Stomach smooth muscle (tissue), 2 donors: ENCODE measurements around the gene LRRC4.

ENCODE experiments used
- H3K27ac ChIP-seq: one replicate; pipeline ENCODE4 v1.7.0; 2013; ENCODE audit warnings: mild to moderate bottlenecking, low read length, inconsistent platforms
- H3K27me3 ChIP-seq, 2 donors: one replicate each; pipeline ENCODE4 v1.7.0; 2013; ENCODE audit warnings: low read length in 2 of 2; ENCODE audit not compliant: insufficient read depth in 2 of 2, control insufficient read depth in 1 of 2
- H3K36me3 ChIP-seq, 2 donors: one replicate each; pipeline ENCODE4 v1.7.0; 2013; ENCODE audit warnings: low read length in 2 of 2; ENCODE audit not compliant: control insufficient read depth in 2 of 2, insufficient read depth in 2 of 2
- H3K4me1 ChIP-seq: one replicate; pipeline ENCODE4 v1.7.0; 2013; ENCODE audit warnings: low read length; ENCODE audit not compliant: control insufficient read depth, insufficient read depth
- H3K4me3 ChIP-seq, 2 donors: one replicate each; pipeline ENCODE4 v1.7.0; 2013; ENCODE audit warnings: low read length in 2 of 2
- H3K9ac ChIP-seq, 2 donors: one replicate each; pipeline ENCODE4 v1.7.0; 2013; ENCODE audit warnings: low read length in 2 of 2, mild to moderate bottlenecking in 1 of 2
- H3K9me3 ChIP-seq, 2 donors: one replicate each; pipeline ENCODE4 v1.7.0; 2013; ENCODE audit warnings: low read length in 2 of 2; ENCODE audit not compliant: control insufficient read depth in 2 of 2
- donor health status: healthy.
- donor health status: Pancreatic carcinoma.

Gene LRRC4

DNA sequence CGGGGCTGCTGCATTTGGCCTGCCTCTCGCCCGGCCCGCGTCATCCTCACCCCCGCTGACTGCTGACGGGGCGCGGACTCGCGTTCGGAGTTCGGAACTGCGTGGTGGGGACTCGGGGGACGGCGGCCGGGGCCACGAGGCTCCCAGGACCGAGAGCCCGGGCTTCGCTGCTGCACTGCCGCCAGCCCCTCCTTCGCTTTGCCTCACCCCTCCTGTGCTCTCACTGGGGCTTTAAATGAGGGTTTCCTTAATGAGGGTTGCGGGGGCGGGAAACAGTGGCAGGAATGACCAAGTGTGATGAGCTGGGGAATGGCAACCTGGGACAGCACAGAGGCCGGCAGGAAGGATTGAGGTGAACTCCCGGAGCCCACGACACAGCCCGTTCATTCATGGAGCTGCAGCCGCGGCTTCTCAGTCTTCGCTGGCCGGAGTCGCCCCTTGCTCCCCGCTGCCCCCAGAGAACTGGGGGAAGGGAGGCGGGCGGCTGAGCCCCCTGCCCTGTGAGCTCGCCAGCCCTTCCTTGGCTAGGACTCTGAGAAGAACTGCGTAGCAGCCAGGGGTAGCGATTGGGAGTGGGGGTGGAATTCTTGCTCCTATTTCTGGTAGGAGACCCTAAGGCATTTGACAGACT is 1.5 kb upstream of the LRRC4 start:
- Histone ChIP-seq H3K27me3 (peaks cover 0 to 3% of the 10 kb centered on the region in 2 donors), H3K27ac (no peak overlapping the region), H3K36me3 (peaks cover 0 to 8% of the 10 kb centered on the region in 2 donors), H3K9ac (peak overlapping the region; percentile 21 to 40), H3K4me3 (peak overlapping the region; percentile 60 to 72), H3K4me1 (peaks cover 13% of the 10 kb centered on the region), H3K9me3 (no peaks in the 10 kb centered on the region)

- peaks cover 13% of the 10 kb centered on the region for H3K4me1 ChIP-seq
- H3K9ac ChIP-seq, result peak overlapping the region in 1 of 2 donors; percentile 40
- H3K27ac ChIP-seq, result no peak overlapping the region
- H3K27me3 ChIP-seq, result peaks cover 0 to 3% of the 10 kb centered on the region in 2 donors
- H3K36me3 ChIP-seq, result peaks cover 0 to 8% of the 10 kb centered on the region in 2 donors
- no peaks in the 10 kb centered on the region for H3K9me3 ChIP-seq
- peak overlapping the region; percentile 61 to 76 for H3K4me3 ChIP-seq
Measured at GRCh38 chr7:128031901-128032604, 816 bp upstream of the LRRC4 start.

DNA sequence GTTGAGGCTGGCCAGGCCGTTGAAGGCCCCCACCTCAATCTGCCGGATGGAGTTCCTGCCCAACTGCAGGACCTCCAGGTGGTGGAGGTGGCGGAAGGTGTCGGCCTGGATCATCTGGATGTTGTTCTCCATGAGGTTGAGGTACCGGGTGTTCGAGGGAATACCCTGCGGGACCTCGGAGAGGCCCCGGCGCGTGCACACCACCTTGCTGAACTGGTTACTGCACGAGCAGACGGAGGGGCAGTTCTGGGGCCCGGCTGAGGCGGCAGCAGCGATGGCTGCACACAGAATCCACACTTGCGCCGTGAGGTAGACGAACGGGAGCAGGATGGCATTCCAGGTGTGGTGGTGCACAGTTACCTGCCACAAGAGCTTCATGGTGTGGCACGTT is 979 bp downstream of the LRRC4 start:
- Histone ChIP-seq H3K4me3 (peak overlapping the region; percentile 50 to 75), H3K4me1 (peaks cover 13% of the 10 kb centered on the region)

DNA sequence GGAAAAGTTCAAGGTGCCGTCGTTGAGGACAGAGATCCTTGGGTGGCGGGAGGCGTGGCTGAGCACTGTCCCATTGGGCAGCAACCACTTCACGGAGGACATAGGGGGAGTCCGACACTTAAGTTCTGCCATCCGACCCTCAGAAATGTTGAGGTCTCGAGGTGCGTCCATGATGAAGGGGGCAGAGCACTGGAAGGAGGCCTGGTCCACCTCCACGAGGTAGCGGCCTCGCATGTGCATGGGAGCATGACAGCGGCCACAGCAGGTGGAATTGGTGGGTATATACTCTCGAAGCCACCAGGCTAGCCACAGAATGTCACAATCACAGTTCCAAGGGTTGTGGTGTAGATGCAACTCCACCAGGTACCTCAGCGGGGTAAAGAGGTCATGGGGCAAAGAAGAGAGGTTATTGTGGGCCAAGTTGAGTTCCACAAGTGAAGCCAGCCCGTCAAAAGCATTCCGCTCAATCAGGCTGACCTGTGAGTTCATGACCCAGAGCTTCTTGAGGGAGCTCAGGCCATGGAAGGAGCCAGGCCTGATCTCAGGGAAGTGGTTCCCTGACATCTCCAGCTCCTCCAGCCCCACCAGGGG is 1.7 kb downstream of the LRRC4 start:
- H3K9ac ChIP-seq, result no peak overlapping the region
- H3K36me3 ChIP-seq, result peaks cover 0 to 8% of the 10 kb centered on the region in 2 donors
- H3K27me3 ChIP-seq, result peaks cover 0 to 3% of the 10 kb centered on the region in 2 donors
- H3K27ac ChIP-seq, result no peak overlapping the region
- peak overlapping the region in 1 of 2 donors; percentile 14 for H3K4me3 ChIP-seq
- H3K9me3 ChIP-seq, result no peaks in the 10 kb centered on the region
- H3K4me1 ChIP-seq, result peaks cover 13% of the 10 kb centered on the region

More for the DNA sequence above, 979 bp downstream of the LRRC4 start:
- Histone ChIP-seq H3K36me3 (peaks cover 0 to 8% of the 10 kb centered on the region in 2 donors), H3K9me3 (no peaks in the 10 kb centered on the region), H3K27me3 (peaks cover 0 to 3% of the 10 kb centered on the region in 2 donors), H3K27ac (no peak overlapping the region), H3K9ac (peak overlapping the region in 1 of 2 donors; percentile 32)

DNA sequence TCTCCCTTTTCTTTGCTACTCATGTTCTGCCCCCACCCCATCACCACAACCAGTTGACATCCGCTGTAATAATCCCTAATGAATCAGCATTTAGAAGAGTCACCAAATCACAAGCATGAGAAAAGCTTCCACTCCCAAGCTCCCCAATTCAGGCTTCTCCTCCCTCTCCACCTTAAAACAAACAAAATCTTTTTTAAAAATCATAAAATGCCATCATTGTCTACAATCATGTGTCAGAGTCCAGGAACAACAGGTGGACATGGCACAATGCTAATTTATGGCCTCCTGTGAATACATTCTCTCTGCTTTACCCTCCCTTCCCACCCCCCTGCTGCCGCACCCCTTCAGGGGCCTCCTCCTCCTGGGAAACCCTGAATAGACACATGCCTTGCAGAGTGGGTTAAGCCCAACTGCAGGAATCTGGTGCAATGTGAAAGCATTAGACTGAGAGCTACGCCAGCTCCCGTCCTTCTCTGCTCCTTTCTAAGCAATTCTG is 3.7 kb downstream of the LRRC4 start:
- Histone ChIP-seq H3K4me3 (peak overlapping the region in 1 of 2 donors; percentile 13), H3K27me3 (peaks cover 0 to 3% of the 10 kb centered on the region in 2 donors), H3K4me1 (peaks cover 7% of the 10 kb centered on the region), H3K36me3 (peaks cover 0 to 8% of the 10 kb centered on the region in 2 donors), H3K9me3 (no peaks in the 10 kb centered on the region), H3K9ac (no peak overlapping the region), H3K27ac (no peak overlapping the region)

GRCh38 chr7:128026551-128026950 is 4.7 kb downstream of the LRRC4 start:
- no peak overlapping the region for H3K9ac ChIP-seq
- H3K4me3 ChIP-seq, result no peak overlapping the region
- peaks cover 0 to 3% of the 10 kb centered on the region in 2 donors for H3K27me3 ChIP-seq
- no peaks in the 10 kb centered on the region for H3K9me3 ChIP-seq
- H3K27ac ChIP-seq, result no peak overlapping the region
- H3K4me1 ChIP-seq, result peaks cover 4% of the 10 kb centered on the region
- H3K36me3 ChIP-seq, result peaks cover 0 to 8% of the 10 kb centered on the region in 2 donors

DNA sequence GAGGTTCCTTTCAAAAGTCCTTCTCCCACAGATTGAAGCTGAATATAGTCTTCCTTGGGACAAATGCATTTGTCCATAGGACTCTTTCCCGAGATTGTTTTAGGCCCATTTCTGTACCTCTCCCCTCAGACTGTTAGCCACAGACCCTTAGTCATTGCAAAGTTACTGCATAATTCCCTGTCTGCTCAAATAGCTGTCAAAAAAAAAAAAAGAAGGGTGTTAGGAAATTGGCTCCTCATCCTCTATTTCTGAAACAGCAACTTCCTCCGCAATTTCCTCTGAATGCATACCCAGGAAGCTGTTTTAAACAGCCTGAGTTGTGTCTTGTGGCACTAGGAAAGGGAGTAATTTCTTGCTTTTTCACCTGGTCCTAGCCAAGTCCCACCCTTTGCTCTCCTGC is 5.4 kb downstream of the LRRC4 start:
- H3K36me3 ChIP-seq, result peaks cover 0 to 8% of the 10 kb centered on the region in 2 donors
- peaks cover 4% of the 10 kb centered on the region for H3K4me1 ChIP-seq
- peaks cover 0 to 3% of the 10 kb centered on the region in 2 donors for H3K27me3 ChIP-seq
- H3K4me3 ChIP-seq, result no peak overlapping the region
- H3K27ac ChIP-seq, result no peak overlapping the region
- no peak overlapping the region for H3K9ac ChIP-seq
- H3K9me3 ChIP-seq, result no peaks in the 10 kb centered on the region

DNA sequence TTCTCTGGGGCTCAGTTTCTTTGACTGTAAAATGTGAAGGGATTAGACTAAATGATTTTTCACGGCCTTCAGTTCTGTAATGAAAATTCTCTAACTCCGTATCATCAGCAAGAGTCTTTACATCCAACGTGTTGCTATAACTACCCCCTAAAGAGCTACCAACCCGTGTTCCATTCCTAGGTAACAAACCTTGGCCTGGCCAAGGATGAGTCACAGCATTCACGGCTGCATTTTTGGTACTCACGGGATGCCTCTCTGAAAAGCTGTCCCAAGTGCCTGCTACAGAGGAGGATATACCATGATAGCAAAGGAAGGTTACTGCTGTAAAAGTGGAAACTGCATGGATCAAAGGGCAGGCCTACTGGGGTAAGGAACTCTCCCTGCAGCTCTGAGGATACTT is 5.9 kb downstream of the LRRC4 start:
- no peak overlapping the region for H3K27ac ChIP-seq
- no peaks in the 10 kb centered on the region for H3K9me3 ChIP-seq
- H3K27me3 ChIP-seq, result peaks cover 0 to 3% of the 10 kb centered on the region in 2 donors
- peaks cover 3 to 10% of the 10 kb centered on the region in 2 donors for H3K36me3 ChIP-seq
- no peak overlapping the region for H3K4me3 ChIP-seq
- H3K4me1 ChIP-seq, result peaks cover 4% of the 10 kb centered on the region
- H3K9ac ChIP-seq, result no peak overlapping the region

DNA sequence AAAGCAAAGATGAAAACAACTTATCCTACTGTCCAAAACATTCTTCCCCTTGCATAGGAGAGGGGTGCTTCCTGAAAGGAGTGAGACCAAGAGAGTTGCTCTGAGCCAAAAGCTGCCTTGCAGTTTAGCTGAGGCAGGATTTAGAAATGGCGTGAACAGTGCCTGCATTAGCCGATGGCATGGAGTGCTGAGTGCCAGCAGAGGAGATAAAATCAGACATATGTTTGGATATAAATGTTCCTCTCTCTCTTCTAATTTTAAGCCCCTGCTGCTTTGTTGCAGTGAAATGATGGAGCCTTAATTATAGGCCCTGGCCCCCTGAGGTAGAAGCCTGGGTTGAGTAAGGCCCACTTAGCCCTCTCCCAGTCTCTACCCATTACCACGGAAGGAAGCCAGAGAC is 7.1 kb downstream of the LRRC4 start:
- peaks cover 0 to 2% of the 10 kb centered on the region in 2 donors for H3K27me3 ChIP-seq
- no peak overlapping the region for H3K9ac ChIP-seq
- H3K4me1 ChIP-seq, result peaks cover 4% of the 10 kb centered on the region
- no peak overlapping the region for H3K27ac ChIP-seq
- H3K36me3 ChIP-seq, result peaks cover 3 to 7% of the 10 kb centered on the region in 2 donors
- no peaks in the 10 kb centered on the region for H3K9me3 ChIP-seq
- no peak overlapping the region for H3K4me3 ChIP-seq

GRCh38 chr7:128022631-128023532 is 8.4 kb downstream of the LRRC4 start:
- no peak overlapping the region for H3K4me3 ChIP-seq
- H3K27ac ChIP-seq, result no peak overlapping the region
- H3K27me3 ChIP-seq, result no peaks in the 10 kb centered on the region
- no peaks in the 10 kb centered on the region for H3K4me1 ChIP-seq
- H3K9ac ChIP-seq, result no peak overlapping the region
- H3K36me3 ChIP-seq, result peaks cover 3% of the 10 kb centered on the region in 2 donors
- H3K9me3 ChIP-seq, result no peaks in the 10 kb centered on the region
